HG02852 (cell line): Measurements from ENCODE around the gene SH2D1B.
"Not testable (repeated sequence)": the region's sequence is repeated elsewhere in the genome, so short reads cannot be mapped to it uniquely, and the experiment has no call there.

Experiments used
- ATAC-seq: cut with Tn5 transposase; IDR thresholded peaks from one replicate; pipeline ENCODE4 v1.9.1; 2021; ENCODE audit warnings: mild to moderate bottlenecking, moderate library complexity; ENCODE audit not compliant: unreplicated experiment

Gene SH2D1B

GRCh38 chr1:162412002-162412401 lies at the start of gene SH2D1B:
Gene SH2D1B, minus strand, starts transcription at chr1:162412136. Its CDS starts 120 bp downstream, at chr1:162412016.
- ATAC-seq = no peak

- no peak for ATAC-seq
These were observed 46.3 kb upstream of the SH2D1B start for GRCh38 chr1:162458236-162458635.

- no peak for ATAC-seq
These were observed 44.4 kb upstream of the SH2D1B start for GRCh38 chr1:162456323-162456722.

- ATAC-seq = not testable (repeated sequence)
These were observed 42.4 kb upstream of the SH2D1B start for GRCh38 chr1:162454361-162454760.

GRCh38 chr1:162446946-162447345 lies 35.0 kb upstream of the SH2D1B start:
- no peak for ATAC-seq

- ATAC-seq = no peak
These were observed 33.0 kb upstream of the SH2D1B start for GRCh38 chr1:162444903-162445302.

- ATAC-seq = not testable (repeated sequence)
These were observed 21.2 kb upstream of the SH2D1B start for GRCh38 chr1:162432977-162433713.

GRCh38 chr1:162430583-162430982 lies 18.6 kb upstream of the SH2D1B start:
- ATAC-seq = no peak

GRCh38 chr1:162422662-162423375 lies 10.9 kb upstream of the SH2D1B start:
- no peak for ATAC-seq

GRCh38 chr1:162421258-162422164 lies 9.6 kb upstream of the SH2D1B start:
- ATAC-seq = no peak

- ATAC-seq = no peak
These were observed 8.2 kb upstream of the SH2D1B start for GRCh38 chr1:162420120-162420519.

GRCh38 chr1:162419450-162419931 lies 7.6 kb upstream of the SH2D1B start:
- not testable (repeated sequence) for ATAC-seq

GRCh38 chr1:162418584-162418983 lies 6.6 kb upstream of the SH2D1B start:
- ATAC-seq = not testable (repeated sequence)

GRCh38 chr1:162417650-162418049 lies 5.7 kb upstream of the SH2D1B start:
- no peak for ATAC-seq

GRCh38 chr1:162416909-162417308 lies 5.0 kb upstream of the SH2D1B start:
- ATAC-seq = no peak

GRCh38 chr1:162416215-162416614 lies 4.3 kb upstream of the SH2D1B start:
- no peak for ATAC-seq

GRCh38 chr1:162407539-162407938 lies 4.4 kb downstream of the SH2D1B start:
- no peak for ATAC-seq

GRCh38 chr1:162406811-162407210 lies 5.1 kb downstream of the SH2D1B start:
- no peak for ATAC-seq

GRCh38 chr1:162405800-162406199 lies 6.1 kb downstream of the SH2D1B start:
- ATAC-seq = no peak

GRCh38 chr1:162404550-162405160 lies 7.3 kb downstream of the SH2D1B start:
- ATAC-seq = no peak
